ENCODE data around the gene PLCB2. TPM values are rescaled to one million over a fixed set of nuclear protein-coding genes. Genes with fewer than 3 reads are reported as not detected.

Gene PLCB2
- total and polyA plus RNA-seq, 2 donors (not counting 3 experiments of a cell fraction or from before 2014, with no cell fraction given) = 1.5 to 1.6 TPM

DNA sequence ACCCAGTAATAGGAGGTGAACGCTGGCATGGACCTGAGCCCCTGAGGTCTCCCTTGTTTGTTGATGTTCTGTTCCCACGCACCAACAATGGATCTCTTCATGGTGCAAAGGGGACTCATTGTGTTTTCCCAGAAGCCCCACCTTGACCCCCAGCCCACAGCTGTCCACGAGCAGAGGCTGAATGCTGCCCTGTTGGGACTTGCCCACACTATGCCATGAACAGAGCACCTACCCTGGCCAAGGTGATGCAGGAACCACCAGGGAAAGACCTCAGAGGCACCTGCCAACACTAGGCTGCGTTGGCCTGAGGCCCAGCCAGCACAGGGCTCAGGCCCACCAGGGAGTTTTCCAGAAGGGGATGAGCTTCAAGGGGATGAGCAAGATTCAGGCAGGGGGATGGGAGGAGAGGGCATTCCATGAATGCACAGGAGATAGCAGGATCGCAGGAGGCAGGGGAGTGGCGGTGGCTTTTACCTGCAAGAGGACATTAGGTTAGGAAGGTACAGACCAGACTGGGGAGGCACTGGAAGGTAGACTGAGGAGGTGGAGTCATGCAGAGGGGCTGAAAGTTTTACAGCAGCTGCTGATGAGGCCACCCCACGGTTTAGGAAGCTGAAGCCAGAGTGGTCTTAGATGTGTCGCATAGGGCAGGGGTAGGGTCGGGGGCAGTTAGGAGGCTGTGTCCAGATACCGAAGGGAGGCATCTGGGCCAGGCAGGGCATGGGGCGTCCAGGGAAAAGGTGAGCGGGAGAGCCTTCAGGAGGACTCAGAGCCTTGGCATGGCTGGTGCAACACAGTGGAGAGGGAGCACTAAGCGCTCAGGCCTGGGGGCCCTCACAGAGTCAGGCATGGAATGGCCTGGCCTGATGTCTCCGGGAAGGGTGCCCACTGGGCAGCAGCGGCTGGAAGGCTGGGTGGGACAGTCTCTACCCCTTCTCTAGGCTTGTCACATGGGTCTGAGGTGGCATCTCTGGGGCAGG is 39.1 kb upstream of the PLCB2 start:
- H3K27ac ChIP-seq (ENCODE audit: insufficient read depth, low read depth, low read length) = no peak overlapping the region
- no peak overlapping the region for H3K4me2 ChIP-seq (ENCODE audit: insufficient read depth, low read length)
- H4K20me1 ChIP-seq (replicated peaks; ENCODE audit: control insufficient read depth, extremely low read depth, insufficient read depth, low read length) = no peaks in the 10 kb centered on the region
- no peak overlapping the region for H3K4me3 ChIP-seq (replicated peaks in 1 of 3; ENCODE audit: insufficient read depth in 1 of 3, low read depth in 1 of 3, low read length in 3 of 3)
- H3K27me3 ChIP-seq (ENCODE audit: control insufficient read depth in 2 of 2, insufficient read depth in 2 of 2, low read length in 2 of 2) = peaks cover 0 to 2% of the 10 kb centered on the region in 2 experiments
- H3K36me3 ChIP-seq (ENCODE audit: control insufficient read depth in 2 of 2, extremely low read depth in 1 of 2, insufficient read depth in 2 of 2, low read length in 2 of 2) = no peaks in the 10 kb centered on the region
- BruUV-seq (replicated peaks) = no TSS peak
- H3K9me1 ChIP-seq (replicated peaks; ENCODE audit: control insufficient read depth, extremely low read depth, insufficient read depth, low read length) = no peaks in the 10 kb centered on the region
- H3K79me2 ChIP-seq (ENCODE audit: control insufficient read depth, insufficient read depth, low read length) = no peaks in the 10 kb centered on the region
- H3K9ac ChIP-seq (replicated peaks; ENCODE audit: extremely low read depth, insufficient read depth, low read length) = no peak overlapping the region
- TF ChIP-seq, protein P1, sequence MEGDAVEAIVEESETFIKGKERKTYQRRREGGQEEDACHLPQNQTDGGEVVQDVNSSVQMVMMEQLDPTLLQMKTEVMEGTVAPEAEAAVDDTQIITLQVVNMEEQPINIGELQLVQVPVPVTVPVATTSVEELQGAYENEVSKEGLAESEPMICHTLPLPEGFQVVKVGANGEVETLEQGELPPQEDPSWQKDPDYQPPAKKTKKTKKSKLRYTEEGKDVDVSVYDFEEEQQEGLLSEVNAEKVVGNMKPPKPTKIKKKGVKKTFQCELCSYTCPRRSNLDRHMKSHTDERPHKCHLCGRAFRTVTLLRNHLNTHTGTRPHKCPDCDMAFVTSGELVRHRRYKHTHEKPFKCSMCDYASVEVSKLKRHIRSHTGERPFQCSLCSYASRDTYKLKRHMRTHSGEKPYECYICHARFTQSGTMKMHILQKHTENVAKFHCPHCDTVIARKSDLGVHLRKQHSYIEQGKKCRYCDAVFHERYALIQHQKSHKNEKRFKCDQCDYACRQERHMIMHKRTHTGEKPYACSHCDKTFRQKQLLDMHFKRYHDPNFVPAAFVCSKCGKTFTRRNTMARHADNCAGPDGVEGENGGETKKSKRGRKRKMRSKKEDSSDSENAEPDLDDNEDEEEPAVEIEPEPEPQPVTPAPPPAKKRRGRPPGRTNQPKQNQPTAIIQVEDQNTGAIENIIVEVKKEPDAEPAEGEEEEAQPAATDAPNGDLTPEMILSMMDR (IDR thresholded peaks at IDR 0.05; ENCODE audit: extremely low read depth in 1 of 2, insufficient read depth in 1 of 2, low read depth in 1 of 2, low read length in 2 of 2) = no peak
- TF ChIP-seq, protein P2, sequence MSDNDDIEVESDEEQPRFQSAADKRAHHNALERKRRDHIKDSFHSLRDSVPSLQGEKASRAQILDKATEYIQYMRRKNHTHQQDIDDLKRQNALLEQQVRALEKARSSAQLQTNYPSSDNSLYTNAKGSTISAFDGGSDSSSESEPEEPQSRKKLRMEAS (IDR thresholded peaks at IDR 0.05; ENCODE audit: insufficient read depth, insufficient read length) = no peak
- TF ChIP-seq EZH2 (IDR thresholded peaks at IDR 0.05; ENCODE audit: borderline replicate concordance, low read depth, low read length, severe bottlenecking) (no peak), MYC (IDR thresholded peaks at IDR 0.05; ENCODE audit: low read depth, low read length) (no peak), FOS (IDR thresholded peaks at IDR 0.05; ENCODE audit: borderline replicate concordance, insufficient read depth, low read length) (no peak), JUN (IDR thresholded peaks at IDR 0.05; ENCODE audit: borderline replicate concordance, insufficient read depth, insufficient read length, low read depth) (no peak), POLR2A (IDR thresholded peaks at IDR 0.05; ENCODE audit: low read depth, low read length) (no peak), POLR2AphosphoS5 (IDR thresholded peaks at IDR 0.05; ENCODE audit: insufficient read depth, low read depth, low read length) (no peak), GATA2 (IDR thresholded peaks at IDR 0.05; ENCODE audit: insufficient read depth, insufficient read length, low read depth, low read length) (no peak)
- FAIRE-seq (no peak), DNase-seq (ENCODE audit: low read depth, low spot score) (no peak)
- CTCF ChIA-PET = interaction anchor here (1.6 kb wide), 1 partner anchor 10 kb away, joined by 13 read pairs; the partner anchor contains the start of gene DISP2
- dilution Hi-C loops (cut with MboI; ENCODE audit: extremely low pct_ligation_motif_present, low sequenced_read_pairs) = no loop called here
- H2AFZ ChIP-seq (ENCODE audit: low read depth, low read length) = no peak overlapping the region
- no peaks in the 10 kb centered on the region for H3K9me3 ChIP-seq (replicated peaks; ENCODE audit: control insufficient read depth, insufficient read depth, low read length)
- peaks cover 24% of the 10 kb centered on the region for H3K4me1 ChIP-seq (ENCODE audit: control insufficient read depth, extremely low read depth, insufficient read depth, low read length)
- intact Hi-C loops (cut with micrococcal nuclease) = no loop called here
- POLR2A ChIA-PET = no interaction called here

Data from endothelial cell of umbilical vein (primary cell).